Body of pancreas (tissue), 4 donors: ENCODE data around the gene ATG2A.

ENCODE experiments used
- POLR2A ChIP-seq, 3 donors: fragments of 450-650 bp; IDR thresholded peaks; one replicate each; pipeline ENCODE4 v1.6.1; 2016; ENCODE audit warnings: antibody characterized with exemption in 3 of 3, mild to moderate bottlenecking in 2 of 3
- TF ChIP-seq, protein P1 (sequence below), 7 experiments: fragments of 450-650 bp in 4 of 7; fragments of 200-600 bp in 3 of 7; sonication (generic) in 3 of 7; IDR thresholded peaks; one replicate each; pipeline ENCODE4 v1.5.1; 2016 to 2019; ENCODE audit warnings: antibody characterized with exemption in 7 of 7

DNA sequence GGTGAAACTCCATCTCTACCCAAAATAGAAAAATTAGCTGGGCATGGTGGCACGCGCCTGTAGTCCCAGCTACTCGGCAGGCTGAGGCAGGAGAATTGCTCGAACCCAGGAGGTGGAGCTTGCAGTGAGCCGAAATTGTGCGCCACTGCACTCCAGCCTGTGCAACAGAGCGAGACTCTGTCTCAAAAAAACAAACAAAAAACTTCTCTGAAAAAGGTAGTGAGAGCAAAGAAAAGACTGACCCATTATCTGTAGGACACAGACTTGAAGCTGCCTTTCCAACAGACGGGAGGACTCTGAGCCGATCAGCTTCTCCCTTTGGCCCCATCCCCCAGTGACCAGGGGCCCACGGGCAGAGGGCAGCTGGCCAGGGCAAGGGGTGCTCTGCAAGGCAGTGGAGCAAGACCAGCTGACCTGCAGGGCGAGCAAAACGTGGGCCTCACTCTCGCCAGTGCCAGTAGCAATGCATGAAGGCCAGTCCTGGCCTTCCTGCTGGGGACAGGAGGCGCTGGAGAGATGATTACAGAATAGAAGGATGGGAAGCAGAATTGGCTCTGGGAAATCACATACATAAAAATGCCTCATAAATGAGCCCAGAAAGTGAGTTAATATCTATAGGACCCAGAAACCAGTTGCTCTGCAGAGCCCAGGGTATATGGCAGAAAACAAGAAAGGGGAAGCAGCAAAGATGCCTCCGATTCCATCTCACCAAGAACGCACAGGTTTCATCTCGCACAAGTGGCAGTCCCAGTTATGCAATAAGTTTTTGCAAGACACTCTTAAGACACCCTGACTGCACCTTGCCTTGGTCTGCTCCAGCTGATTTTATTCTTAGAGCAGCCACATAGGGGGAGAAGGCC, 41.4 kb downstream of the ATG2A start:
- TF ChIP-seq, protein P1, sequence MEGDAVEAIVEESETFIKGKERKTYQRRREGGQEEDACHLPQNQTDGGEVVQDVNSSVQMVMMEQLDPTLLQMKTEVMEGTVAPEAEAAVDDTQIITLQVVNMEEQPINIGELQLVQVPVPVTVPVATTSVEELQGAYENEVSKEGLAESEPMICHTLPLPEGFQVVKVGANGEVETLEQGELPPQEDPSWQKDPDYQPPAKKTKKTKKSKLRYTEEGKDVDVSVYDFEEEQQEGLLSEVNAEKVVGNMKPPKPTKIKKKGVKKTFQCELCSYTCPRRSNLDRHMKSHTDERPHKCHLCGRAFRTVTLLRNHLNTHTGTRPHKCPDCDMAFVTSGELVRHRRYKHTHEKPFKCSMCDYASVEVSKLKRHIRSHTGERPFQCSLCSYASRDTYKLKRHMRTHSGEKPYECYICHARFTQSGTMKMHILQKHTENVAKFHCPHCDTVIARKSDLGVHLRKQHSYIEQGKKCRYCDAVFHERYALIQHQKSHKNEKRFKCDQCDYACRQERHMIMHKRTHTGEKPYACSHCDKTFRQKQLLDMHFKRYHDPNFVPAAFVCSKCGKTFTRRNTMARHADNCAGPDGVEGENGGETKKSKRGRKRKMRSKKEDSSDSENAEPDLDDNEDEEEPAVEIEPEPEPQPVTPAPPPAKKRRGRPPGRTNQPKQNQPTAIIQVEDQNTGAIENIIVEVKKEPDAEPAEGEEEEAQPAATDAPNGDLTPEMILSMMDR (IDR thresholded peaks at IDR 0.05): no peak
- no peak for TF ChIP-seq POLR2A (IDR thresholded peaks at IDR 0.05)
